Thyroid gland (tissue), 4 donors: ENCODE data around the gene COX10. TPM values are rescaled to one million over a fixed set of nuclear protein-coding genes. Genes with fewer than 3 reads are reported as not detected.

Experiments
- DNase-seq, 2 donors: peaks; one replicate each; pipeline ENCODE4 v3.0.0-alpha.2; 2019
- H3K27ac ChIP-seq, 3 donors: fragments of 200-600 bp; sonication (generic); 1 replicate in 2 of 3; 2 replicates in 1 of 3; pipeline ENCODE4 v1.5.1; 2016 to 2019; ENCODE audit warnings: mild to moderate bottlenecking in 1 of 3, moderate library complexity in 1 of 3
- H3K27me3 ChIP-seq: fragments of 200-600 bp; sonication (generic); one replicate; pipeline ENCODE4 v1.5.1; 2019
- H3K36me3 ChIP-seq, 2 donors: fragments of 200-600 bp; sonication (generic); one replicate each; pipeline ENCODE4 v1.5.1; 2016 to 2019
- H3K4me1 ChIP-seq, 2 donors: fragments of 200-600 bp; sonication (generic); one replicate each; pipeline ENCODE4 v1.5.1; 2017 to 2019
- H3K4me3 ChIP-seq, 3 donors: fragments of 200-600 bp; sonication (generic); replicated peaks in 1 of 3; 1 replicate in 2 of 3; 2 replicates in 1 of 3; pipeline ENCODE4 v1.5.1; 2016; ENCODE audit warnings: mild to moderate bottlenecking in 1 of 3
- H3K9me3 ChIP-seq: fragments of 200-600 bp; sonication (generic); one replicate; pipeline ENCODE4 v1.5.1; 2017
- POLR2A ChIP-seq, 2 donors: fragments of 450-650 bp; IDR thresholded peaks; one replicate each; pipeline ENCODE4 v1.6.1; 2017; ENCODE audit warnings: antibody characterized with exemption in 2 of 2, mild to moderate bottlenecking in 2 of 2, moderate library complexity in 1 of 2
- WGBS, 2 donors: methylation state at CpG; one replicate each; pipeline ENCODE4 v1.1.5; 2017; 5-methylcytosine and 5-hydroxymethylcytosine counted together
- intact Hi-C: fragments of 100-400 bp; cut with DNase I; formaldehyde crosslinking; loops from one replicate; pipeline ENCODE4 v1.15.1; 2023
- total RNA-seq, 4 donors: library from RNA; depleted of rRNA; stranded (reverse); fragments of >200 nt; gene quantifications; one replicate each; pipeline ENCODE4 v1.2.3, GENCODE V29; 2016
- TF ChIP-seq, protein P1 (sequence below), 6 experiments: fragments of 200-600 bp in 3 of 6; fragments of 450-650 bp in 3 of 6; sonication (generic) in 3 of 6; IDR thresholded peaks; one replicate each; pipeline ENCODE4 v1.5.1; 2016 to 2019; ENCODE audit warnings: antibody characterized with exemption in 6 of 6, mild to moderate bottlenecking in 2 of 6, inconsistent platforms in 1 of 6, moderate library complexity in 1 of 6

The COX10 gene
- total RNA-seq, 4 donors from 2014 or later: 33.1 to 43.5 (median 34.5) TPM

DNA sequence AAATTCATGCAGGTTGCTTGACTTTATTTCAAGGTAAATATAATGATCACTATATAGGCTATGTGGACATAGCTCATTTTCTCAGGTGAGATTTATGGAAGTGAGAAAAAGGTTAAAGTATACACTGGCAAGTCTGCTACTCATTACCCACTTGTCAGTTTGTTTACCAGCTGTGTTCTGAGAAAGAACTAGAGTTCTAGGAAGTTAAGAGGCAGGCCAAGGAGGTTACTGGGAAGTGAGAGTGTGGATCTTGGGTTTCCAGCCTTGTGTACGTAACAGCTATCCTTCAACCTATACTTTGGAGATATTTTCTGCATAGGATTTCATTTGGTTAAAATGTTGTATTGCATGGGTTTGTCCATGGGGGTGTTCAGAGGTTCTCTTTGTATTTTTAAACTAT, 31.9 kb upstream of the COX10 start:
- TF ChIP-seq, protein P1, sequence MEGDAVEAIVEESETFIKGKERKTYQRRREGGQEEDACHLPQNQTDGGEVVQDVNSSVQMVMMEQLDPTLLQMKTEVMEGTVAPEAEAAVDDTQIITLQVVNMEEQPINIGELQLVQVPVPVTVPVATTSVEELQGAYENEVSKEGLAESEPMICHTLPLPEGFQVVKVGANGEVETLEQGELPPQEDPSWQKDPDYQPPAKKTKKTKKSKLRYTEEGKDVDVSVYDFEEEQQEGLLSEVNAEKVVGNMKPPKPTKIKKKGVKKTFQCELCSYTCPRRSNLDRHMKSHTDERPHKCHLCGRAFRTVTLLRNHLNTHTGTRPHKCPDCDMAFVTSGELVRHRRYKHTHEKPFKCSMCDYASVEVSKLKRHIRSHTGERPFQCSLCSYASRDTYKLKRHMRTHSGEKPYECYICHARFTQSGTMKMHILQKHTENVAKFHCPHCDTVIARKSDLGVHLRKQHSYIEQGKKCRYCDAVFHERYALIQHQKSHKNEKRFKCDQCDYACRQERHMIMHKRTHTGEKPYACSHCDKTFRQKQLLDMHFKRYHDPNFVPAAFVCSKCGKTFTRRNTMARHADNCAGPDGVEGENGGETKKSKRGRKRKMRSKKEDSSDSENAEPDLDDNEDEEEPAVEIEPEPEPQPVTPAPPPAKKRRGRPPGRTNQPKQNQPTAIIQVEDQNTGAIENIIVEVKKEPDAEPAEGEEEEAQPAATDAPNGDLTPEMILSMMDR (IDR thresholded peaks at IDR 0.05): no peak
- no peak for TF ChIP-seq POLR2A (IDR thresholded peaks at IDR 0.05)
- intact Hi-C loops: no loop called here
- 94 to 100% methylated on average over 1 of the region's 1 CpG for WGBS, 2 donors

GRCh38 chr17:14038206-14038605, 31.1 kb upstream of the COX10 start:
- no peak for DNase-seq
- H3K27me3 ChIP-seq: no peaks in the 10 kb centered on the region
- H3K36me3 ChIP-seq: no peaks in the 10 kb centered on the region
- H3K9me3 ChIP-seq: no peaks in the 10 kb centered on the region
- intact Hi-C loops: no loop called here
- 35 to 45% methylated on average over 1 of the region's 1 CpG for WGBS, 2 donors
- no peak for TF ChIP-seq POLR2A (IDR thresholded peaks at IDR 0.05)
- TF ChIP-seq, protein P1 (IDR thresholded peaks at IDR 0.05): no peak
- H3K4me3 ChIP-seq: no peak overlapping the region
- no peaks in the 10 kb centered on the region for H3K4me1 ChIP-seq
- H3K27ac ChIP-seq: no peak overlapping the region

More for the DNA sequence above, 31.9 kb upstream of the COX10 start:
- Histone ChIP-seq H3K4me3 (no peak overlapping the region), H3K27ac (no peak overlapping the region), H3K27me3 (no peaks in the 10 kb centered on the region), H3K9me3 (no peaks in the 10 kb centered on the region), H3K4me1 (no peaks in the 10 kb centered on the region), H3K36me3 (no peaks in the 10 kb centered on the region)
- no peak for DNase-seq

DNA sequence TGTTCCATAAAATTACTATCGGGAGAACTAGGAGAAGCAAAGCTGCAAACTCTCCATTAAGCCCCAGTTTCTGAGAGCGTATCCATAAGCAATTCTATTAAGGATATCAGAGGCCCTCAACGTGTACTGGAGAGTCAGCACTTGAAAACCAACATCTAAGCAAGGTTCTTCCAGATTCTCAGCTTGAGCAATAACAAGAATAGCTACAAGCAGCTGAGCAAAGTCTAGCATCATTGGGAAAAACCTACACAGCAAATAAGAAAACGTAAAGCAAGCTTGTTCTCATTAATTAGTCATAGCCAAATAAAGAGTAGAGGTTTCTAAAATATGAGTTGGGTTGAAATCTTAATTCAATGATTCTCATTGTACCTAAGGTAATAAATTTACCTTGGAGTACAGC, 26.9 kb upstream of the COX10 start:
- Histone ChIP-seq H3K9me3 (no peaks in the 10 kb centered on the region), H3K4me1 (no peaks in the 10 kb centered on the region), H3K27ac (no peak overlapping the region), H3K27me3 (no peaks in the 10 kb centered on the region), H3K36me3 (no peaks in the 10 kb centered on the region), H3K4me3 (no peak overlapping the region)
- intact Hi-C loops: no loop called here
- WGBS, 2 donors: 75 to 92% methylated on average over 4 of the region's 4 CpGs
- TF ChIP-seq POLR2A (IDR thresholded peaks at IDR 0.05): no peak
- TF ChIP-seq, protein P1 (IDR thresholded peaks at IDR 0.05): no peak
- no peak for DNase-seq

DNA sequence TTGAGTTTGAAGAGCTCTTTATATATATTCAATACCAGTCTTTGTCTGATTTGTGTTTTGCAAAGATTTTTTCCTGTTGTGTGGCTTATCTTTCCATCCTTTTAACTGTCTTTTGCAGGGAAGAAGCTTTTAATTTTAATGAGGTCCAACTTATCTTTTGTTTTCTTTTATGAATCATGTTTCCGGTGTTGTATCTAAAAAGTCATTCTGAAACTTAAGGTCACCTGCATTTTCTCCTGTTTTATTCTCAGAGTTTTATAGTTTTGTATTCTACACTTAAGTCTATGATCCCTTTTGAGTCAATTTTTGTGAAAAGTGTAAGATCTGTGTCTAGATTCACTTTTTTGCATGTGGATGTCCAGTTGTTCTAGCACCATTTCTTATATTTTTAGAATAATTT, 24.6 kb upstream of the COX10 start:
- H3K4me3 ChIP-seq: no peak overlapping the region
- intact Hi-C loops: no loop called here
- 81 to 90% methylated on average over 1 of the region's 1 CpG for WGBS, 2 donors
- no peaks in the 10 kb centered on the region for H3K4me1 ChIP-seq
- H3K36me3 ChIP-seq: no peaks in the 10 kb centered on the region
- no peak overlapping the region for H3K27ac ChIP-seq
- no peak for DNase-seq
- no peaks in the 10 kb centered on the region for H3K27me3 ChIP-seq
- TF ChIP-seq, protein P1 (IDR thresholded peaks at IDR 0.05): no peak
- TF ChIP-seq POLR2A (IDR thresholded peaks at IDR 0.05): no peak
- no peaks in the 10 kb centered on the region for H3K9me3 ChIP-seq

- Histone ChIP-seq H3K27me3 (no peaks in the 10 kb centered on the region), H3K36me3 (no peaks in the 10 kb centered on the region), H3K4me3 (no peak overlapping the region), H3K9me3 (no peaks in the 10 kb centered on the region), H3K4me1 (no peaks in the 10 kb centered on the region), H3K27ac (no peak overlapping the region)
- 86% methylated on average over 6 of the region's 6 CpGs for WGBS, 2 donors
- TF ChIP-seq, protein P1 (IDR thresholded peaks at IDR 0.05): no peak
- no peak for TF ChIP-seq POLR2A (IDR thresholded peaks at IDR 0.05)
- intact Hi-C loops: no loop called here
- DNase-seq: no peak
Observed at GRCh38 chr17:14046978-14047377, 22.3 kb upstream of the COX10 start.
